Panc1 (cell line): Measurements from ENCODE around the gene FAM53B. TPM values are rescaled to one million over a fixed set of nuclear protein-coding genes. Genes with fewer than 3 reads are reported as not detected.

ENCODE experiments used
- ATAC-seq: fragments of 200-7000 bp; cut with Tn5 transposase; 2 replicates; pipeline ENCODE4 v1.9.1; 2020; ENCODE audit warnings: mild to moderate bottlenecking, moderate library complexity
- BruUV-seq: library from RNA; stranded (reverse); fragments of 400-500 nt; replicated peaks from 2 replicates; lab custom pipeline; 2021; lab: Mats Ljungman, UMichigan
- CTCF ChIA-PET: fragments of 300-600 bp; sonication (Branson Sonifier 250); formaldehyde crosslinking; loops from one replicate; lab custom pipeline; 2022; ENCODE audit warnings: antibody characterized with exemption; lab: Charles Lee
- POLR2A ChIA-PET: fragments of 300-600 bp; sonication (Branson Sonifier 250); formaldehyde crosslinking; loops from one replicate; lab custom pipeline; 2022; ENCODE audit warnings: antibody characterized with exemption; lab: Charles Lee
- DNase-seq: peaks from one replicate; pipeline ENCODE4 v3.0.0-alpha.2; 2010; ENCODE audit warnings: low read depth, low spot score
- H3K27ac ChIP-seq: 2 replicates; pipeline ENCODE4 v1.5.1; 2011; ENCODE audit warnings: mild to moderate bottlenecking, low read length, inconsistent platforms
- H3K27me3 ChIP-seq: fragments of 200-500 bp; sonication (Bioruptor generic); 2 replicates; pipeline ENCODE4 v1.6.0; 2014; ENCODE audit warnings: low read length, inconsistent platforms; ENCODE audit not compliant: control insufficient read depth, insufficient read depth
- H3K36me3 ChIP-seq: fragments of 200-500 bp; sonication (Bioruptor generic); 2 replicates; pipeline ENCODE4 v1.5.1; 2014; ENCODE audit warnings: inconsistent platforms, mild to moderate bottlenecking, low read length, moderate library complexity; ENCODE audit not compliant: control insufficient read depth, insufficient read depth
- H3K4me1 ChIP-seq: 2 replicates; pipeline ENCODE4 v1.5.1; 2011; ENCODE audit warnings: inconsistent platforms, mild to moderate bottlenecking, low read length, moderate library complexity; ENCODE audit not compliant: control insufficient read depth, insufficient read depth
- H3K4me3 ChIP-seq, 2 experiments: 2 replicates each; pipeline ENCODE4 v1.5.1; 2011 to 2012; ENCODE audit warnings: low read depth in 2 of 2, low read length in 2 of 2, mild to moderate bottlenecking in 2 of 2, inconsistent platforms in 1 of 2, moderate library complexity in 1 of 2
- H3K9me3 ChIP-seq: fragments of 200-500 bp; sonication (Bioruptor generic); 2 replicates; pipeline ENCODE4 v1.5.1; 2014; ENCODE audit warnings: low read depth, mild to moderate bottlenecking, inconsistent platforms, low read length, moderate library complexity; ENCODE audit not compliant: control insufficient read depth, insufficient read depth
- CTCF ChIP-seq: fragments of 450-650 bp; IDR thresholded peaks from 2 replicates; pipeline ENCODE4 v1.5.1; 2017; ENCODE audit warnings: mild to moderate bottlenecking
- POLR2AphosphoS5 ChIP-seq: IDR thresholded peaks from 2 replicates; pipeline ENCODE4 v1.6.1; 2012; ENCODE audit warnings: mild to moderate bottlenecking, low read depth, low read length, moderate library complexity
- REST ChIP-seq, 2 experiments: IDR thresholded peaks; 2 replicates each; pipeline ENCODE4 v1.6.1; 2011 to 2012; ENCODE audit warnings: low read depth in 2 of 2, control low read depth in 1 of 2, low read length in 1 of 2, mild to moderate bottlenecking in 1 of 2, moderate library complexity in 1 of 2; ENCODE audit not compliant: insufficient read depth in 1 of 2
- SIN3A ChIP-seq: IDR thresholded peaks from 2 replicates; pipeline ENCODE4 v1.6.1; 2012; ENCODE audit warnings: low read depth, mild to moderate bottlenecking, low read length, moderate library complexity, borderline replicate concordance; ENCODE audit not compliant: insufficient read depth
- TCF7L2 ChIP-seq: IDR thresholded peaks from 2 replicates; pipeline ENCODE4 v1.6.1; 2011; ENCODE audit warnings: mild to moderate bottlenecking, low read depth, low read length, inconsistent platforms
- in situ Hi-C: cut with HindIII; loops from 2 replicates; pipeline ENCODE4 v1.10.0; 2016; ENCODE audit warnings: low sequenced_read_pairs, low pct_unique_long_range_greater_than_20kb
- intact Hi-C: fragments of 100-400 bp; cut with micrococcal nuclease; formaldehyde crosslinking; loops from one replicate; pipeline ENCODE4 v1.10.0; 2022; ENCODE audit not compliant: unreplicated experiment
- total RNA-seq: library from RNA; stranded (reverse); gene quantifications from one replicate; pipeline ENCODE4 v1.2.1, GENCODE V29; 2021; ENCODE audit not compliant: unreplicated experiment

Gene FAM53B
- total RNA-seq, 1 experiment from 2014 or later, result 42.5 TPM

- TF ChIP-seq CTCF (no peak), REST (IDR thresholded peaks at IDR 0.05; ENCODE audit: insufficient read depth in 1 of 2, low read depth in 2 of 2, low read length in 1 of 2) (no peak), POLR2AphosphoS5 (no peak), TCF7L2 (no peak), SIN3A (no peak)
- DNase-seq, result no peak
- ChIA-PET POLR2A (interaction anchor here (0.7 kb wide), 1 partner anchor 52 kb away, joined by 4 read pairs; no protein-coding TSS in a partner anchor), CTCF (interaction anchor here (0.5 to 1.4 kb wide), 4 partner anchors 46 to 205 kb away, joined by 3 to 5 read pairs (median 4); partner anchors contain the start of gene ABRAXAS2)
- intact Hi-C loops (no loop called here), in situ Hi-C loops (no loop called here)
- no peak for ATAC-seq
- Histone ChIP-seq H3K4me3 (no peak overlapping the region; a peak in 1 of 4 replicates), H3K27me3 (no peaks in the 10 kb centered on the region), H3K36me3 (peaks cover 15% of the 10 kb centered on the region; the same call in 1 of the 2 replicates), H3K27ac (peak overlapping the region; percentile 88), H3K4me1 (peaks cover 38% of the 10 kb centered on the region), H3K9me3 (no peaks in the 10 kb centered on the region)
- BruUV-seq, result no TSS peak
These were observed 1.1 kb upstream of the FAM53B start for GRCh38 chr10:124745252-124745651.

GRCh38 chr10:124743191-124744101 is 732 bp downstream of the FAM53B start:
- Histone ChIP-seq H3K36me3 (peaks cover 10% of the 10 kb centered on the region; the same call in 1 of the 2 replicates), H3K9me3 (no peaks in the 10 kb centered on the region), H3K27ac (peak overlapping the region; percentile 86), H3K4me1 (peaks cover 56% of the 10 kb centered on the region), H3K4me3 (peak overlapping the region; percentile 71 to 77), H3K27me3 (no peaks in the 10 kb centered on the region)
- CTCF ChIA-PET, result interaction anchor here (0.6 to 1.4 kb wide), 3 partner anchors 21 to 48 kb away, joined by 4 read pairs; no protein-coding TSS in a partner anchor
- POLR2A ChIA-PET, result no interaction called here
- DNase-seq, result no peak
- in situ Hi-C loops, result no loop called here
- BruUV-seq, result no TSS peak
- intact Hi-C loops, result no loop called here
- TF ChIP-seq TCF7L2 (no peak), REST (IDR thresholded peaks at IDR 0.05; ENCODE audit: insufficient read depth in 1 of 2, low read depth in 2 of 2, low read length in 1 of 2) (no peak), SIN3A (no peak), CTCF (no peak), POLR2AphosphoS5 (no peak)
- peak; percentile 20 for ATAC-seq
